K562 (cell line): ENCODE measurements around the gene CHST7. TPM values are rescaled to one million over a fixed set of nuclear protein-coding genes. Genes with fewer than 3 reads are reported as not detected.

Source experiments
- BMI1 ChIP-seq: fragments of 150-350 bp; IDR thresholded peaks from 2 replicates; pipeline ENCODE4 v1.6.1; 2014; ENCODE audit warnings: low read length
- CAMTA2 ChIP-seq: fragments of 250-450 bp; sonication (Bioruptor Pico); conservative IDR thresholded peaks from 2 replicates; pipeline ENCODE4 v1.5.1; 2022
- CCAR2 ChIP-seq: fragments of 200-400 bp; formaldehyde crosslinking; IDR thresholded peaks from 2 replicates; pipeline ENCODE4 v1.6.1; 2017; ENCODE audit warnings: mild to moderate bottlenecking, low read depth, low read length
- CREBBP ChIP-seq: IDR thresholded peaks from one replicate; pipeline ENCODE4 v1.6.1; 2012; ENCODE audit warnings: low read depth, mild to moderate bottlenecking, control low read depth, inconsistent platforms, low read length
- GTF2A2 ChIP-seq: IDR thresholded peaks from 2 replicates; pipeline ENCODE4 v1.6.1; 2016; ENCODE audit warnings: mild to moderate bottlenecking, missing genetic modification characterization, missing compliant biosample characterization
- HIVEP1 ChIP-seq: fragments of 250-450 bp; sonication (Bioruptor Pico); IDR thresholded peaks from 2 replicates; pipeline ENCODE4 v1.4.0; 2020; ENCODE audit warnings: mild to moderate bottlenecking
- JUND ChIP-seq, 2 experiments: IDR thresholded peaks; 2 replicates in 1 of 2; 3 replicates in 1 of 2; pipeline ENCODE4 v1.6.1; 2011; ENCODE audit warnings: borderline replicate concordance in 2 of 2, low read depth in 2 of 2, low read length in 2 of 2, improper control_type of control experiment in 1 of 2, missing biosample characterization in 1 of 2, missing genetic modification characterization in 1 of 2, missing genetic modification reagents in 1 of 2
- KAT2B ChIP-seq: IDR thresholded peaks from one replicate; pipeline ENCODE4 v1.6.1; 2012; ENCODE audit warnings: low read depth, mild to moderate bottlenecking, control low read depth, inconsistent platforms, low read length, moderate library complexity
- NCOR1 ChIP-seq: fragments of 450-650 bp; IDR thresholded peaks from 2 replicates; pipeline ENCODE4 v1.6.1; 2016; ENCODE audit warnings: mild to moderate bottlenecking, moderate library complexity
- RAD51 ChIP-seq: fragments of 450-650 bp; IDR thresholded peaks from 2 replicates; pipeline ENCODE4 v1.7.1; 2016; ENCODE audit warnings: low read depth, mild to moderate bottlenecking, borderline replicate concordance
- SNRNP70 ChIP-seq: fragments of 200-400 bp; formaldehyde crosslinking; optimal IDR thresholded peaks from 2 replicates; pipeline ENCODE3; 2017; ENCODE audit warnings: low read depth, low read length
- ZNF184 ChIP-seq: sonication (generic); formaldehyde crosslinking; IDR thresholded peaks from 2 replicates; pipeline ENCODE4 v1.5.0; 2020; ENCODE audit warnings: missing genetic modification reagents
- ZNF507 ChIP-seq: conservative IDR thresholded peaks from 2 replicates; pipeline ENCODE4 v1.6.1; 2017; ENCODE audit warnings: missing genetic modification characterization, missing compliant biosample characterization
- polyA plus RNA-seq, 8 experiments: library from polyadenylated mRNA; depleted of rRNA in 4 of 8; stranded (reverse) in 5 of 8; unstranded in 3 of 8; fragments of >200 nt; fragmentation: Nextera tagmentation in 2 of 8; fragmentation: Illumina TruSeq in 1 of 8; extraction: Ambion mirVana in 2 of 8; extraction: Trizol in 1 of 8; gene quantifications; 2 replicates each; pipeline versions ENCODE4 v1.2.1 to v1.2.3, GENCODE V29; 2011 to 2014; ENCODE audit warnings: inconsistent platforms in 1 of 8, missing spikeins in 1 of 8
- total RNA-seq, 7 experiments: library from RNA; depleted of rRNA in 6 of 7; stranded (reverse); fragments of >200 nt in 6 of 7; fragmentation: Illumina TruSeq in 2 of 7; extraction: Trizol in 2 of 7; gene quantifications; 2 replicates each; pipeline versions ENCODE4 v1.2.1 to v1.2.3, GENCODE V29; 2011 to 2021; ENCODE audit warnings: low replicate concordance in 1 of 7
- TF ChIP-seq, protein P1 (sequence below): fragments of 200-800 bp; sonication (Bioruptor generic); IDR thresholded peaks from 2 replicates; pipeline ENCODE4 v1.6.1; 2017; ENCODE audit warnings: missing genetic modification characterization, missing compliant biosample characterization
- TF ChIP-seq, protein P2 (sequence below): fragments of 450-650 bp; IDR thresholded peaks from 2 replicates; pipeline ENCODE4 v1.6.1; 2017; ENCODE audit warnings: antibody characterized with exemption
- TF ChIP-seq, protein P3 (sequence below), 2 experiments: IDR thresholded peaks; 2 replicates each; pipeline ENCODE4 v1.6.1; 2012; ENCODE audit warnings: improper control_type of control experiment in 2 of 2, low read depth in 2 of 2, low read length in 2 of 2, borderline replicate concordance in 1 of 2
- TF ChIP-seq, protein P4 (sequence below): fragments of 250-450 bp; sonication (Bioruptor Pico); IDR thresholded peaks from 2 replicates; pipeline ENCODE4 v1.4.0; 2020; ENCODE audit warnings: borderline replicate concordance
- TF ChIP-seq, protein P5 (sequence below): sonication (generic); formaldehyde crosslinking; IDR thresholded peaks from 2 replicates; pipeline ENCODE4 v1.8.0; 2022; ENCODE audit warnings: mild to moderate bottlenecking, low read depth, missing genetic modification reagents

The CHST7 gene
- total and polyA plus RNA-seq, 9 of the 15 experiments (the other 6 are each of a cell fraction or from before 2014, with no cell fraction given) = 0.04 to 0.41 (median 0.09) TPM; not detected in 2

DNA sequence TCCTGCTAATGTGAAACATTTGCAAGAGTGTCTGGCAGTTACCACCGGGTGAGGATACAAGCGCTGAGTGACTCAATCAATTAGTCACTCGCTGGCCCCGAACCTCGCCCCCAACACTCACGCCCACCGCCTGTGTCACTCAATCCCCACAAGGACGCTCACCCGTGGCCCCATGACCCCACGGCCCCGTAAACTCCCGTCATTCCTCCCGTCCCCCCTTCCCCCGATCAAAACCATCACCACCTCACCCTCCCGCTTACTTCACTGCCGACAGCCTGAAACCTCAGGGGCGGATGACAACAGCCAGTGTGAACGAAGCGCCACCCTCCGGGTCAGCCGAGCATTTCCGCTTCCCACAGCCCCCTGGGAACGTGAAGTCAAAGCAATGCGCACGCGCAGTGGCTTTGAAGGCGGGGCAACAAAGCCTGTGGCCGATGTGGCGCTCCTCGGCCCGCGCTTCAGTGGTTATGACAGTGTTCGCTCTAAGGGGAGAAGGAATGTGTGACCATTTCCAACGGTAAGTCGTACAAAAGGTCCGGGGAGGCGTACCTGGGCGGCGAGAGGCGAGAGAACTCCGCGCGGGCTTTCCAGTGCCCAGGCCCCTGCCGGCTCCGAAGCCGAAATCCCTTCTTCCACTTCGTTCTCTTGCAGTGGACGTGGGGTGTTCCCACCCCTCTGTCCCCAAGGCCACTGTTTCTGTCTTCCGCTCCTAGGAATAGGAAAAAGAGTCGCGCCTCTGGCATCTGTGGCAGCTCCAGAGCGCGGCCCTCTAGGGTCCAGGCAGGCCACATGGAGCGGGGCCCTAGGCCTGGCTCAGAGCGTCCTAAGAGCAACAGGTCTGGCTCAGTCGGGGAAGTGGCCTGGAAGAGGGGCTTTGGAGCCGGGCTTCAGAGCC, 28.2 kb upstream of the CHST7 start, which contains the start of gene ZNF674 (continued):
- TF ChIP-seq JUND (IDR thresholded peaks at IDR 0.05; ENCODE audit: borderline replicate concordance, low read depth, low read length) = peak; percentile 63
- TF ChIP-seq JUND (tag; IDR thresholded peaks at IDR 0.05; ENCODE audit: borderline replicate concordance, low read depth, low read length) = peak; percentile 61; the same call in 1 of the 3 replicates
- TF ChIP-seq KAT2B = no peak
- TF ChIP-seq, protein P1, sequence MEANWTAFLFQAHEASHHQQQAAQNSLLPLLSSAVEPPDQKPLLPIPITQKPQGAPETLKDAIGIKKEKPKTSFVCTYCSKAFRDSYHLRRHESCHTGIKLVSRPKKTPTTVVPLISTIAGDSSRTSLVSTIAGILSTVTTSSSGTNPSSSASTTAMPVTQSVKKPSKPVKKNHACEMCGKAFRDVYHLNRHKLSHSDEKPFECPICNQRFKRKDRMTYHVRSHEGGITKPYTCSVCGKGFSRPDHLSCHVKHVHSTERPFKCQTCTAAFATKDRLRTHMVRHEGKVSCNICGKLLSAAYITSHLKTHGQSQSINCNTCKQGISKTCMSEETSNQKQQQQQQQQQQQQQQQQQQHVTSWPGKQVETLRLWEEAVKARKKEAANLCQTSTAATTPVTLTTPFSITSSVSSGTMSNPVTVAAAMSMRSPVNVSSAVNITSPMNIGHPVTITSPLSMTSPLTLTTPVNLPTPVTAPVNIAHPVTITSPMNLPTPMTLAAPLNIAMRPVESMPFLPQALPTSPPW = peak; percentile 54; the same call in 1 of the 2 replicates
- TF ChIP-seq, protein P2, sequence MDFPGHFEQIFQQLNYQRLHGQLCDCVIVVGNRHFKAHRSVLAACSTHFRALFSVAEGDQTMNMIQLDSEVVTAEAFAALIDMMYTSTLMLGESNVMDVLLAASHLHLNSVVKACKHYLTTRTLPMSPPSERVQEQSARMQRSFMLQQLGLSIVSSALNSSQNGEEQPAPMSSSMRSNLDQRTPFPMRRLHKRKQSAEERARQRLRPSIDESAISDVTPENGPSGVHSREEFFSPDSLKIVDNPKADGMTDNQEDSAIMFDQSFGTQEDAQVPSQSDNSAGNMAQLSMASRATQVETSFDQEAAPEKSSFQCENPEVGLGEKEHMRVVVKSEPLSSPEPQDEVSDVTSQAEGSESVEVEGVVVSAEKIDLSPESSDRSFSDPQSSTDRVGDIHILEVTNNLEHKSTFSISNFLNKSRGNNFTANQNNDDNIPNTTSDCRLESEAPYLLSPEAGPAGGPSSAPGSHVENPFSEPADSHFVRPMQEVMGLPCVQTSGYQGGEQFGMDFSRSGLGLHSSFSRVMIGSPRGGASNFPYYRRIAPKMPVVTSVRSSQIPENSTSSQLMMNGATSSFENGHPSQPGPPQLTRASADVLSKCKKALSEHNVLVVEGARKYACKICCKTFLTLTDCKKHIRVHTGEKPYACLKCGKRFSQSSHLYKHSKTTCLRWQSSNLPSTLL = no peak
- TF ChIP-seq RAD51 = no peak
- TF ChIP-seq, protein P3, sequence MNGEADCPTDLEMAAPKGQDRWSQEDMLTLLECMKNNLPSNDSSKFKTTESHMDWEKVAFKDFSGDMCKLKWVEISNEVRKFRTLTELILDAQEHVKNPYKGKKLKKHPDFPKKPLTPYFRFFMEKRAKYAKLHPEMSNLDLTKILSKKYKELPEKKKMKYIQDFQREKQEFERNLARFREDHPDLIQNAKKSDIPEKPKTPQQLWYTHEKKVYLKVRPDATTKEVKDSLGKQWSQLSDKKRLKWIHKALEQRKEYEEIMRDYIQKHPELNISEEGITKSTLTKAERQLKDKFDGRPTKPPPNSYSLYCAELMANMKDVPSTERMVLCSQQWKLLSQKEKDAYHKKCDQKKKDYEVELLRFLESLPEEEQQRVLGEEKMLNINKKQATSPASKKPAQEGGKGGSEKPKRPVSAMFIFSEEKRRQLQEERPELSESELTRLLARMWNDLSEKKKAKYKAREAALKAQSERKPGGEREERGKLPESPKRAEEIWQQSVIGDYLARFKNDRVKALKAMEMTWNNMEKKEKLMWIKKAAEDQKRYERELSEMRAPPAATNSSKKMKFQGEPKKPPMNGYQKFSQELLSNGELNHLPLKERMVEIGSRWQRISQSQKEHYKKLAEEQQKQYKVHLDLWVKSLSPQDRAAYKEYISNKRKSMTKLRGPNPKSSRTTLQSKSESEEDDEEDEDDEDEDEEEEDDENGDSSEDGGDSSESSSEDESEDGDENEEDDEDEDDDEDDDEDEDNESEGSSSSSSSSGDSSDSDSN (IDR thresholded peaks at IDR 0.05; ENCODE audit: borderline replicate concordance in 1 of 2, low read depth in 2 of 2, low read length in 2 of 2) = no peak
- TF ChIP-seq BMI1 = no peak
- TF ChIP-seq, protein P4, sequence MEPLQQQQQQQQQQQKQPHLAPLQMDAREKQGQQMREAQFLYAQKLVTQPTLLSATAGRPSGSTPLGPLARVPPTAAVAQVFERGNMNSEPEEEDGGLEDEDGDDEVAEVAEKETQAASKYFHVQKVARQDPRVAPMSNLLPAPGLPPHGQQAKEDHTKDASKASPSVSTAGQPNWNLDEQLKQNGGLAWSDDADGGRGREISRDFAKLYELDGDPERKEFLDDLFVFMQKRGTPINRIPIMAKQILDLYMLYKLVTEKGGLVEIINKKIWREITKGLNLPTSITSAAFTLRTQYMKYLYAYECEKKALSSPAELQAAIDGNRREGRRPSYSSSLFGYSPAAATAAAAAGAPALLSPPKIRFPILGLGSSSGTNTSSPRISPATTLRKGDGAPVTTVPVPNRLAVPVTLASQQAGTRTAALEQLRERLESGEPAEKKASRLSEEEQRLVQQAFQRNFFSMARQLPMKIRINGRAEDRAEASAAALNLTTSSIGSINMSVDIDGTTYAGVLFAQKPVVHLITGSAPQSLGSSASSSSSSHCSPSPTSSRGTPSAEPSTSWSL = no peak
- no peak for TF ChIP-seq HIVEP1 (CRISPR knock-in tag)
- no peak for TF ChIP-seq GTF2A2
- TF ChIP-seq CAMTA2 = no peak
- TF ChIP-seq SNRNP70 = no peak
- TF ChIP-seq, protein P5, sequence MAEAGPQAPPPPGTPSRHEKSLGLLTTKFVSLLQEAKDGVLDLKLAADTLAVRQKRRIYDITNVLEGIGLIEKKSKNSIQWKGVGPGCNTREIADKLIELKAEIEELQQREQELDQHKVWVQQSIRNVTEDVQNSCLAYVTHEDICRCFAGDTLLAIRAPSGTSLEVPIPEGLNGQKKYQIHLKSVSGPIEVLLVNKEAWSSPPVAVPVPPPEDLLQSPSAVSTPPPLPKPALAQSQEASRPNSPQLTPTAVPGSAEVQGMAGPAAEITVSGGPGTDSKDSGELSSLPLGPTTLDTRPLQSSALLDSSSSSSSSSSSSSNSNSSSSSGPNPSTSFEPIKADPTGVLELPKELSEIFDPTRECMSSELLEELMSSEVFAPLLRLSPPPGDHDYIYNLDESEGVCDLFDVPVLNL (CRISPR knock-in tag) = no peak
- TF ChIP-seq CCAR2 = no peak
- no peak for TF ChIP-seq CREBBP
- no peak for TF ChIP-seq ZNF184 (CRISPR knock-in tag)
- TF ChIP-seq NCOR1 = peak; percentile 85
- TF ChIP-seq ZNF507 (tag) = no peak
